GM21576 (cell line): ENCODE data around the gene PGF.

ENCODE experiments used
- ATAC-seq: cut with Tn5 transposase; IDR thresholded peaks from one replicate; pipeline ENCODE4 v1.9.1; 2021; ENCODE audit warnings: mild to moderate bottlenecking, moderate library complexity; ENCODE audit not compliant: unreplicated experiment

Gene PGF

DNA sequence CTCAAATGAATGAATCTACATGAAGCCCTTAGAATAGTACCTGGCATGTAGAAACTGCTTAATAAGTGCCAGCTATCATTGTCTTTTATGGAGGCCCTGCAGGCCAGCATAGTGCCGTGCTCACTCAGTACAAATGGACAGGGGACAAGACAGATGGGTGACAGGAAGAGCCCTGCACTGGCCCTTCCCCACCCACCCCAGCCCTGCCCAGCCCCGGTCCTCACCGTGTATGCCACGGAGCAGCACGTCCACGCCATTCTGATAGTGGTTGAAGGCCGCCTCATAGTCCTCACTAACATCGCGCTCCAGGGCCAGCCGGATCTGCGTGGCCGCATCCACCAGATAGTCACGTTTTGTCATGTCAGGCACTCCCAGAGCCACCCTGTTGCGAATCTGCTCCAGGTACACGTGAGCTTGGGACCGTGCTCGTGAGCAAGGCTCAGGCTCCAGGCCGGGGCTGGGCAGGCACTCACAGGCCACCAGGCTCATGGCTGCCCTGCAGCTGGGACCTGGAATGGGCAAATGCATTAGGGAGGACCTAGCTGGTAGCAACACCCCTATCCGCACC, 34.3 kb downstream of the PGF start:
- no peak for ATAC-seq

DNA sequence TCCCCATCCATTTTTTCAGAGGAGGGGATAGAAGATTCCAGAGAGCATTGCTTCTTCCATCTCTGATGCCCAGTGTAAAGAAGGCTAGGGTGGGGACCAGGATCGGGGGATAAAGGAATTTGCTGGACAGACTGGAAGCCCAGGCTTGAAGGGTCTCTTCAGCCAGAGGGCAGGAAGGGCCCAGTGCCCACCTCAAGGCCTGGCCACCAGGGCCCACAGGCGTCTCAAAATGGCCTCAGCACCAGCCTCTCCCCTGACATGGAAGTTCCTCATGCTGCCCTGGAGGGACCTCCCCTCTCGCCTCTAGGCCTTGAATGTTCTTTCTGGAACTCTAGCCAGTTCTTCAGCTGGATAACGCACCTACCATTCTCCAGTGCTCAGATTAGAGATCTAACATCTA, 35.1 kb downstream of the PGF start:
- ATAC-seq, result no peak

DNA sequence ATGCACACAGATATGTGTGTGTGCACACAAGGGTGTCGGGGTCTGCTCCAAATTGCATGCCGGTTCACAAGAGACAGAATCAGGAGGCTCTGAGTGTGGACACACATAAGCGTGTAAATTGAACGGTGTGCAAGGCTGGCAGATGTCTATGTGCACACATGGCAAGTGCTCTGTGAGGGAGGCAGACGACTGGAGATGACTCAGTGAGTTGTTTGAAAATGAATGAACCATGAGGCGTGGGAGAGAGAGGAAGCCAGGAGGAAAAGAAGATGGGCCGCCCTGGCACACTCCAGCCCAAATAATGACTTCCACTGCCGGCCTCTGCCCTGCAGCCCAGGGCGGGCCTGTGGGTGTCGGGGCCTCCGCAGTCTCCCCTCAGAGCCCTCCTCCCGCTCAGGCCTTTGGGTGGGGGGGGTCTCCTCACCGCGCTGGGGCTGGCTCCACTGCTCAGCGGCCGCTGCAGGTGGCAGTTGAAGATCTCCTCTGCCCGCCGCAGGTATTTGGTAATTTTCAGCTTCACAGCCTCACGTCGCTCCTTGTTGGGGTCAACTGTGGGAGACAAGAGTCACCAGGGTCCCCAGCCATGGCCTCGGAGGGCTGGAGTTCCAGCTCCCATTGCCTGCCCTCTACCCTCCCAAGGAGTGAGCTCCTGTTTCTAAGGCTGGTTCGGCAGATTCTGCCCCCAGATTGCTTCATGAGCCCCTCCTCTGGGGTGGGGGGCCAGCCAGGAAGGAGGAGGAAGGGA, 35.8 kb downstream of the PGF start:
- no peak for ATAC-seq

DNA sequence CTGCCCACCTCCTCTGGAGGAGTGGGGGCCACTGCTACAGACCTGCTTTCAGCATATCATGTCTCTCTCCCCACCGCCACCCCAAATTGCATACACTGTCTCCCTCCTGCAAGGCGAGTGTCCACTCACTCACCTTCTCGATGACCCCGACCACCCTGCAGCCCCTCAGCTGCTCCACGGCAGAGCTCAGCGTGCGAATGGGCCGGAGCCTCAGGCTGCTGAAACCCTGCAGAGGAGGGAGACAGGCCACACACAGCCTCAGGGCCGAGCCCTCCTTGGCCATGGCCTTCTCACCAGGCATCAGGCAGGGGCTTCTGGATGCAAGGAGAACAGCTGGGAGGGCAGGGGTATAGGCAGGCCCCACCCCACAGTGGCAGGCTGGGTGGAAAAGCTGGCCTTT, 37.0 kb downstream of the PGF start:
- no peak for ATAC-seq

DNA sequence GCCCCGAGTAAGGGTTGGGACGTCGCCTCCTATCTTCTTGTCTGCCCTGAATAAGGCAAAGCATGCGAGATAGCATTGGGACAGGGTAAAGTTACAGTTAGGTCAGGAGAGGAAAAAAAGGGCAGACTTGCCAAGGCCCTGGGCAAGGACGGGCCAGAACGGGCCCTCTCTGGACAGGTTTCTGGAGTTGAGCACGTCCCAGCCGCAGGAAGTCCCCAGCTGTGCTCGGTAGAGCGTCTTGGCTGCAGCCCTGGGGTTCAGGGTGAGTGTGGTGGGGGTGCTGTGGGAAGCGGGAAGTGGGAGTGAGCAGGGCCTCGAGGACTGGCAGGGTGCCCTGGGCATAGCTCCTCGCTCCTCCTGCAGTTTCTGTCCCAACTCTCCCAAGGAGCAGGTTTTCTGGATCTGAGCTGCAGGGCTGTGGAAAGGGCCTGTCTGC, 37.7 kb downstream of the PGF start:
- no peak for ATAC-seq

DNA sequence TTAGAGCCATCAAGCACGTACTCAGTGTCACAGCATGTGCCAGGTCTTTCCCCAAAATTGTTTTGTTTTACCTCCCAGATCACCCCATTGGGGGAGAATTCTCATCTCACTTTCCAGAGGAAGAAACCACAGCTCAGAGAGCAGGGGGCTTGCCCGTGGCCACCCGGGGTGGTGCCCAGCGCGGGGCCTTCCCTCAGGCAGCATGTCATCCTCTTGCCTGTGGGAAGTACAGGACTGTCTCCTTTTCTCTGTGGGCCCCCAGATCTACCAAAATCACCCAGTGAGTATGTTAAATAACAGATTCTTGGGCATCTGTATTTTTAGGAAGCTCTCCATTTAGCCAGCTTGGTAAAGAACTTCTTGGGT, 38.2 kb downstream of the PGF start:
- ATAC-seq, result no peak

DNA sequence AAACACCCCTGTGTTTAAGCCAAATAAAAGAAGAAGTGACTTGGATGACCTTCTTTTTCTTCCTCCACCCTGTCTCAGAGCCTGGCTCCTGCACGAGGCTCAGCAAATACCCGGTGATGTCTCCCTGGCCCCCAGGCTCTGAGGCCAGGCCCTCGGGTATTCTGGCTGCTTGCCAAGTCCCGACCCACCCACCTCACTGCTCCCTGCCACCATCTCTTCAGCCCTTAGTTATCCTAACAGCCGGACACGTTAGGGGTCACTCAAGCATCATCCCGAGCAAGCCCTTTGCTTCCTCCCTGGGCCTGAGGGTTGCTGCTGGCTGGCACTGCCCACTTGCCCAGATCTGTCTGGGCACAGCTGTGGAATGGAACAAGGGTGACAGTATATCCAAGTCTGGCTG, 39.6 kb downstream of the PGF start:
- ATAC-seq, result no peak

DNA sequence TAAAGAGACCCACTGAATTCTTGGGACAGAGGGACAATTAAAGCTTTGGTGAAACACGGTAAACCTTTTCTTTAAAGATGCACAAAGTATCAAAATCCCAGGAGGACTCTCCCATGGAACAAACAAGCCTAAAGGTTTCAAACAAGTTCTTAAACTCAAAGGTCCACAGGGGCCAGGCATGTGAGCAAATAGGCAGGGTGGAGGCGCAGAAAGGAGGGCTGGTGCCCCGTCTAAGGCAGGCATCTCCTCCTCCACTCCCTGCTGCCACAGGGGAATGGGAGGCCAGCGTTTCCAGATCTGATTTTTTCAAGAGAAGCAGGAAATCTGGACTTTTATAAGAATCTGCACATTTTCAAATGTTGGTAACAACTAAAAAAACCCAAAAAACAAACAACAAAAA, 40.0 kb downstream of the PGF start:
- no peak for ATAC-seq

DNA sequence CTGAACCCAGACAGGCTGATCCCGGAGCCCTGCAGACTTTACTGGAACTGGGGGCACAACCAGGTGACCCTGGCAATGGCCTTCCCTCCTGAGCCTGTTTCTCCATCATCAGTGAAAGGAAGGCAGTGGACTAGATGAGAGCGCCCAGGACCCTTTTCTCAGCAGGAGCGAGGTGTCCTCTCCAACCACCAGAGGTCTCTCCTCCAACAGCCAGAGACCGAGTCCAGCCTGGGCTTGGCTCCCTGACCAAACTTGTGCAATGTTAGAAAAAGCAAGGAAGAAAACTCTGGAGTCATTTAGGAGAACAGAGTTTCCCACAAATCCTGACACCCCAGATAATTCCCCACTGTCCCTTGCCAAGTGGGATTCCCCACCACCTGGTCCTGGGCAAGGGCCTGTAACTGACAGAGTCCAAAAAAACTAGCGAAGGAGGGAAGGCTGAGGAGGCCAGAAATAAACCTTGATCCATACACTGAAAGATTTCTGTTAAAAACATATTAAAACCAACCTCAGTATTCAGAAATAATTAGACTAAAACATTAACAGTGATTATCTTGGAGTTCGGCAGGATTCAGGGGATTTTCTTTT, 41.3 kb downstream of the PGF start:
- no peak for ATAC-seq

DNA sequence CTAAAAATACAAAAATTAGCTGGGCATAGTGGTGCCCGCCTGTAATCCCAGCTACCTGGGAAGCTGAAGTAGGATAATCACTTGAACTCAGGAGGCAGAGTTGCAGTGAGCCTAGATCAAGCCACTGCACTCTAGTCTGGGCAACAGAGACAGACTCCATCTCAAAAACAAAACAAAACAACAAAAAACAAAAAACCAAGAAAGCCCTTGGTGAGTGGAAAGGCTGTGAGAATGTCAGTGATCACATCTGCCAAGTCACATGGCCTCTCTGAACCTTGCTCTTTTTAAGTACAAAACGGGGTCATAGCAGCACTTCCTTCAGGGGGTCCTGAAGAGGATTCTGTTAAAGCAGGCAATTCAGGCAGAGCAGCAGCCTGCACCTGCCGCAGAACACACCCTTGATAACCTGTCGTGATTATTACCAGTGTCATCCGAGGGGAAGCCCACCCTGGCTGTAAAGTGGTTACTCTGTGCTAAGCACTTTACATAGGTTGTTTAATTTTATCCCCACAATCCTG, 41.9 kb downstream of the PGF start:
- ATAC-seq, result no peak

DNA sequence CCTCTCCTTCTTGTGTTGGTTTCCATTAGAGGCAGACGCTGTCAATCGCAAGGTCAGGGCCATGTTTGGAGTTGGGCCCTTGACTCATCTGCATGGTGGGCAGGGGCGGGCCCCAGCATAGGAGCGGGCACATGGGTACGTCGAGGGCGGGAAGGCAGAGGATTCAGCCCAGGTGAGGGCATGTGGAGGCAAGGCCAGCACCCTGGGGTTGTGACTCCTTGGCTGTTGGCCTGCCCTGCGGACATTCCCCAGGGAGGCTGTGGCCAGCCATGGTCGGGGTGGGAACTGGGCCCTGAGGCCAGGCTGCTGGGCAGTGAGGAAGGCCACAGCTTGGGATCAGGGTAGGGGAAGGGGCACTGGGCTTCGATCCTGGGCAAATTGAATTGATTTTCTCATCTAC, 42.6 kb downstream of the PGF start:
- ATAC-seq, result no peak

DNA sequence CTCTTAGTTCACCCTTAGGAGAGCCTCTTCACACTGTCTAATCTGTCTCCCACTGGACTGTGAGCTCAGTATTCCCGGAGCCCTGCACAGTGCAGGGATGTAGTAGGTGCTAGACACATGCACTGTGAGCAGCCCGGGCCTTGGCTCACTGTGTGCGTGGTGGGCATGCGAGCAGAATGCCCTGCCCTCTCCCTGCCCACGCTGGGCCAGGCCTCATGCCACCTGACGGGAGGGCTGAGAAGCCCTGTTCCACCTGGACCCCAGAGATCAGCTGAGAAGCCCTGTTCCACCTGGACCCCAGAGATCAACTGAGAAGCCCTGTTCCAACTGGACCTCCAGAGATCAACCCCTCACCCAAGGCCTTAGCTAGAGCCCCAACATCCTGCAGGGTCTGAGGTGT, 43.3 kb downstream of the PGF start:
- no peak for ATAC-seq

DNA sequence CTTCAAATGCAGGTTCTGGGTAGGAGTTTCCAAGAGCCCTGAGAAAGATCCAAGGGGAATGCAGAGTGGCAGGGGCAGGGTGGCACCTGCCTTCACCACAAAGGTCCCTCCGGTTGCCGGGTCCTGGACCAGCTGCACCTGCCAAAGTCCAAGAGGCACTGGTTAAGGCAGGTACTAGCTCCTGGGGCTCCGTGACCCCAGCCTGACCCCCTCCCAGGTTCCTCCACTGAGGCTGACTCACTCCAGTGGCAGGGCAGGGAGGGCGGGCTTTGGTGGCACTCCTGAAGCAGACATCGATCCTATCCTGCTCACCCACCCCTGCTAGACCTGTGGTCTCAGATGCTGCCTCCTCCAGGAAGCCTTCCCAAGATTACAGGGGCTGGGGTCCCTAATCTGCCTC, 43.7 kb downstream of the PGF start:
- ATAC-seq, result no peak

DNA sequence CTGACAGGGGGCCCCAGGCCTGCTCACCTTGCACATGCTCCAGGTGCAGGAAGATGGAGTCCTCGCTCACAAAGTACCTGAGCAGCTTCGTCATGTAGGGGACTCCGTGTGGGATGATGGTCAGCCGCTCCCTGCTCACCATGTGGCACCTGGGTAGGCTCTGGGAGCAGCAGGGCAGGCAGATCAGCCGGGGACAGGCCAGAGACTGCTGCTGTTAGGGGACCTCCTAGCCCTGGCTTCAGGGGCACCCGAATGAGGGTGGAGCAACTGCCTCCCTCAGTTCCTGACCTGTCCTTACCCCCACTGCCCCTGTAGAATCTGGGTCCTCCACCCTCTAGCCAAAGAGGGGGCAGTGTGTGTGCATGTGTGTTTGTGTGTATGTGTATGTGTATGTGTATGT, 44.2 kb downstream of the PGF start:
- no peak for ATAC-seq

DNA sequence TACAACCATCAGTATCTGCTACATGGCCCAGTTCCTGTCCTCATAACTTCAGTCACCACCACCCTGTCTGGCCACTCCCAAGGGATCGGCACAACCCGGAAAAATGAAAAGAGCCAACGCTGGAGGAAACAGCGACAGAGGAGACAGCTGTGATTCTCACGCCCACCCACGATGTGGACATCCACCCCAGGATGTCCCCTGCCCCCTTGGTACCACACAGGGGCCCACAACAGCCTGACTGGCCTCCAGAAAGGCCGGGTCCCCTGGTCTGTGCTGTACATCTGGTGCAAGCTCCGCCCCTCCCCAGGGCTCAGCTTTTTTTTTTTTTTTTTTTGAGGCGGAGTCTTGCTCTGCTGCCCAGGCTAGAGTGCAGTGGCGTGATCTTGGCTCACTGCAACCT, 44.8 kb downstream of the PGF start:
- ATAC-seq, result no peak

DNA sequence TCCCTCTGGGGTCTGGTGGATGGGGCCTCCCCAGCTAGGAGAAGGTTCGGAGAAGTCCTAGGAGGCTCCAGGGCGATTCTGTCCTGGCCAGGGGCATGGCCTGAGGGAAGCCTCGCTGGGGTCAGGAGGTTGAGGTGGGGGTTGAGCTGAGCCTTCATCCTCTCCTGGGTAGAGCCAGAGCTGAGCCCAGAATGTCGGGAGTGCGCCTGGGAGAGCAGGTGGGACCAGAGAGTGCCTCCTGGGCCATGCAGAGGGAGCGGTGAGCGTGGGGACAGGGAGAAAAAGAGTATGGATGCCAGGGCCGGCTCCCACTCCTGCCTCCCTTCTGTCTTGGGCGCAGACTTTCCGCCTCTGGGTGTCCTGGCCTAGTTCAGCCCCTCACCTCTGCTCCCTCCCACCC, 45.5 kb downstream of the PGF start:
- ATAC-seq, result no peak

DNA sequence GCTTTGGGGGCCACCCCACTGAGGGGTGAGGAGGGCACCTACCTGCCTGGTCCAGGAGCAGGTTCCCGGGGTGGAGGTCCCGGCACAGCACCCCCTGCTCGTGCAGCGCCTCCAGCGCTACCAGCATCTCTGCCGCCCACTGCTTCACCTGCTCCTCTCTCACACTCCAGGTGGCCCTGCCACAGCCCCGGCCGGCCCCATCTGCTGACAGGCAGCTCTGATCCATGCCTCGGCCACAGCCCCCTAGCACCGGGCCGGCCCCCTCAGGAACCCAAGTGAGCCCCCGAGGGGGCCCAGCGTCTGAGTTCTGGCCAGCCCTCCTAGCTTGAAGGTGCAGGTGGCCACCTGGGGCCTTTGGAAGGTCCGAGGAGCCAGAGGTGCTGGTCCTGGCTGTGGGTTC, 45.9 kb downstream of the PGF start:
- ATAC-seq, result no peak

DNA sequence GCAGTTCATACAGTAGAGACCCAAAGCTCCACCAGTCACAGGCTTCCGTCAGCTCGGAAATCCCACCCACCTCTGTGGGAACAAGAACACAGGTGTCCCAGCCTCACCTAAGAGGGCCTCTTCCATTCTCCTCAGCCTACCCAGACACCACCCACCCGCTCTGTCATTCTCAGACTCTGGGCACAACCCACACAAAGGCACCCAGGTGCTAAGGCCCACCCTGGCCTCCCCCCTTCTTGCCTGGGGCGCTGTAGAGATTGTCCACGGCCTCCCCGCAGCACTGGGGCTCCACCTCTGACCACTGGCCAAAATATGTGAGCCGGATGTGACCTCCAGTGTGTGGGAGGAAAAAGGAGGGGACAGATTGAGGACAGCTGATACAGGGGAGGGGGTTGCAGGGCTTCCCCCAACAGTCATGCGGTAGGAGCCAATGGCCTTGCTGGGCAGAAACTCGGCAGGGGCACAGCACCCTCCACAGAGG, 46.5 kb downstream of the PGF start:
- no peak for ATAC-seq

DNA sequence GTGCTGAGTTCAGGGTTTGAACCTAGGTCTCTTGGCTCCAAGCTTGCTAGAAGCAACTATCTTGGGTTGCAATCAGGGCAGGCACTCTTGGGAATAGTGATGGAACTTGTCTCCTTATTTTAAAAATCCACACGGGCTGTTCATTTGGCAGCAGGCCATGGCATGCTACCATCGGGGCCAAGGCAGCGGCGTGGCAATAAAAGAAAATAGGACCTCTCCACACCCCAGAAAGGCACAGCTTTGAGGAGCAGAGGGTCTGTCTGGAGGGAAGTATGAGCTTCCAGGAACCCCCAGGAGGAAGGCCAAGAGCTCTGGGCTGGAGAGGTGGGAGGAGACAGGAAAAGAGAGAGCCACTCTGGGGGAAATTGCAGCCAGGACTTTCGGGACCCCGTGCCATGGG, 47.7 kb downstream of the PGF start:
- no peak for ATAC-seq

DNA sequence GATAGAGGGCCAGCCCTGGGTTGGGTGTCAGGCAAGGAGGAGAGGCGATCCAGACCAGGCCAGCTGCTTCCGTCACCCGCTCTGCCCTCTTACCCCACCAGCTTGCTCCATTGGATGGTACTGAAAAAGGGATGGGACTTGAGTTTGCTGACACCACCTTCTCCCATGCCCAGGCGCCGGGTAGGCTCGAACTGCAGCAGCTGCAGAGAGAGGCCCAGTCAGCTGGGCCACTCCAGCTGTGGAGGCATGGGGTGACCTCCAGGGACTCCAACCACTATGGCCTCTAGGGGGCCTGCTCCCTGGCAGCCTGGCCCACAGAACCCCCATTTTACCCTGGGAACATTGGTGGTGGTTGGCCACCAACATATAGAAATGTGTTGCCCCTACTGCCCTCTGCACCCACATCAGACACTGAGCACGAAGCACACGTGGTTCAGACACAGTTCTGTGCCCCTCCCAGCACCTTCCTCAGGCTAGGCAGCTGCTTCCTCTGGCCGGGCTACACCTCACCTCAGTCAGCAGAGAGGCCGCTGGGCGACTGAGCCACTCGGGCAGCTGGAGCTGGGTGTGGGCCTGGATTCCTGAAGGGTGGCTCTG, 48.4 kb downstream of the PGF start:
- ATAC-seq, result no peak

DNA sequence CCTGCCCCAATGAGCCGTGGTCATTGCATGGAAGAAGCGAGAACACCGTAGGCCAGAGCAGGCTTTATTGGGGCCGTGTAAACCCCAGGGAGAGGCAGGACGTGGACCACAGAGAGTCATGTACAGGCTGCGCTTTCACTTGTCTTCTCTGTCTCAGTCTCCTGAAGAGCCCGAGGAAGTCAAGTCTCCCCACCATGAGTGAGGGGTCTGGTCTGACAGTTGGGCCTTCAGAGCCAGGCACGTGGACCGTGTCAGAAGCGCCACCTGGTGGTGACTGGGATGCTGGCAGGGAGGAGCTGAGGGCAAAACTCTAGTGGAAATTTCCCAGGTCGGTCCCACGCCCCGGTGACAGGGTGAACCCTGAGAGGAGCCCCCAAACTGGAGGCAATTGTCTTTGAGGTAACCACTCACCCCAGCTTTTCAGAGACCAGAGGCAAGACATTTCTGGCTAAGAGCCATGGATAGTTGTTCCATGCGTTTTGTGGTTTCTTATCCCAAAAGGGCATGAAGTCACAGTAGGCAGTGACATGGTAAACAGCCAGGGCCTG, 49.7 kb downstream of the PGF start:
- ATAC-seq, result no peak
